ENCODE data around the gene BCR.

Gene BCR

DNA sequence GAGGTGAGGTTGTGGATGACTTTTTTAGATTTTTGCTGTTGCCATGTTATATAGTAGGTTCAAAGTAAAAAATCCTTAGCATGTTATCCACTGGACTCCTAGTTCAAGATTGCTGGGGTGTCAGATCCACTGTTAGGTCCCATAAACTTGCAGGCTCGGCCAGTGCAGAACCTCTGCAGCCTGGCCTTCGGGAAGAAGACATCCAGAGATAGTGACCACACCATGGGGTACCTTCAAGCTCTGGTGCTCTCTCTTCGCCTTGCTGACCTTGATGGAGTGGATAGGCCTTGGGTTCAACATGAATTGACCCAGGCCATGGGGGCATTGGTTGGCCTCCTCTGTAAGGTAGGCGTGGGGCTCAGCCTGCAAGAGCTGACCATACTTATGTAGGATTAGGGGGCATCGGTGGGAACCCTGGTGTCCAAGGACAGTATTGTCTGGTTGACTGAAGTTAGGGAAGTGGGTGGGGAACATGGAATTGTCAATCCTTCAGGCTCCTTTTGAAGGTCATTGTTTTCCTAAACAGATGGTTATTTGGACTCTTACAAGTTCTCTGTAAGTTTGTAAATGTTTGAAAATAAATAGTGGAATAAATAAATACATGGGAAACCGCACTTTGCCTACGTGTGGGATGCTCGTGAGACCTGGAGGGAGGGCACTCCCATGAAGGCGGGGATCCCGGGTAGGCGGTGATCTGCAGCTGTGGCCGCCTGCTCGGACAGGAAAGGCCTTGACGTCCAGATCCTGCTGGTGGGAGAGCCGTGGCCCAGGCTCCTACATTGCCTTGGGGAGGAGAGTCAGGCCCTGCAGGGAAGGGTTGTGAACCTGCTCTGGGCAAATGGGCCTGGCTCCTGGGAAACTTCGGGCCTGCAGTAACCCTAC lies 37.1 kb downstream of the BCR start:
- DNase-seq (ENCODE audit: low read depth), result no peak

DNA sequence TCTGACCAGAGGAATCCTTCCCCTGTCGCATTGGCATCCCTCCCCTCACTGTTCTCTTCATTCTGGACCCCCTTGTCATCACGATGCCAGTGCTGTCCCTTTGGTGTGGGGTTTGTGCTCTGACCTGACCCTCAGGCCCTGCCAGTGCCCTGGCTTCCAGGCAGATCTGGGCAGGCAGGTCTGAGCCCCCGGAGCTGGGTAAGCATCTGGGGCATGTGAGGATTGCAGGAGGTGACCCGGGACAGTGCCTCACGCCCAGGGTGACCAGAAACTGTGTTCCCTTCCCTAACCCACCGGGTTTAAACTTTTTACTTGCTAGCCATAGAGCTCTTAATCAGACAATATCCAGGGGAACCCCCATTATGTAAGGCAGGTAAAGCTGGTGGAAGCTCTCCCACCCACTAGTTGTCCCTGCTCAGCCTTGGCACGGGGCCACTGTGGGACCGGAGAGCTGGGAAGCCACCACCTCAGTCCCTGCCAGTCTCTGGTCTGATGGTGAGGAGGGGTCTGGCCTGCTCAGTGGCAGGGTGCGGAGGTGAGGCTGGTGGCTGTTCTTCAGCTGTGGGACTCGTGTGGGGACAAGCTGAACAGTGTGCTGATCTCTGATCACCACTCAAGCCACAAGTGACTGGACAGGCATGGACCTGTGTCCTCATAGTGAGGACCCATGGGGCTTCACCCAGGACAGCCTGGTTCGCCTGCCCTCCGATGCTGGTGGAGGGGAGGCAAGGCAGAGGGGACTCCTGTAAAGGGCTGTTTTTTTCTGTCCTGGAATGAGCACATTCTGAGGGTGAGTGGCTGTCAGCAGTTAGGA lies 38.0 kb downstream of the BCR start:
- no peak for DNase-seq (ENCODE audit: low read depth)

DNA sequence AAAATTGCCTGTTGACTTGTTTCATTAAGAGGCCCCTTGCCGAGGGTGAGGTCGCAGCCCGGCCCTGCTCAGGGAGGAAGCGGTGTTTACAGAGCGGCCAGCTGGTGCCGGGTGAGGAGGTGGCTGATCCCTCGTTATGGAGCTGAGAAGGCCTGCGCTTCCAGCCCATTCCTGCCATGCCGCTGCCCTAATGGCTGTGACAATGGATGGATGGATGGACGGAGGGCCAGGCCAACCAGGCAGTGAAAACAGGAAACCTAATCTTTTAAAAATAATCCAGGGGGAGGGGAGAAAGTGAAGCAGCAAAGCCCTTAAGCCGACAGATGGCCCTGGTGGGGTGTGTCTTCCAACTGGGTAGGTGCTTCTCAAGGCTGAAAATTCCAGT lies 38.5 kb downstream of the BCR start:
- DNase-seq (ENCODE audit: low read depth), result peak; percentile 31

DNA sequence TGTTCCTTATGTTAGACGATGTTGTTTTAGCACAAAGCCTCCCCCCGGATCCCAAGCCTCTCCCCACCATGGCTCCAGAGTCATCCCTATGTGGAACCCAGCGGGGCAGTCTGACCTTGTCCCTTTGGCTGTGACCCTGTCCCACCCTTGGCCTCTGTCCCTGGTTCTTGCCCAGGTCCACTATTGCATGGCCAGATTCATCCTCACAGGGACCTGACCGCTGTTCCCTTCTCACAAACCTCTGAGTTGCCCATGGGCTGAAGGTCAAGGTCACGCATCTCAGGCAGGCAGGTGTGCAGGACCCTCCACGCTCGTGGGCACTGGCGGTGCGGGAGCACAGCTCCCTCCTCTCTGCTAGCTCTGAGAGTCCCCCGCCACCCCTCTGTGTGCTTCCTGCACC lies 39.0 kb downstream of the BCR start:
- DNase-seq (ENCODE audit: low read depth), result no peak

DNA sequence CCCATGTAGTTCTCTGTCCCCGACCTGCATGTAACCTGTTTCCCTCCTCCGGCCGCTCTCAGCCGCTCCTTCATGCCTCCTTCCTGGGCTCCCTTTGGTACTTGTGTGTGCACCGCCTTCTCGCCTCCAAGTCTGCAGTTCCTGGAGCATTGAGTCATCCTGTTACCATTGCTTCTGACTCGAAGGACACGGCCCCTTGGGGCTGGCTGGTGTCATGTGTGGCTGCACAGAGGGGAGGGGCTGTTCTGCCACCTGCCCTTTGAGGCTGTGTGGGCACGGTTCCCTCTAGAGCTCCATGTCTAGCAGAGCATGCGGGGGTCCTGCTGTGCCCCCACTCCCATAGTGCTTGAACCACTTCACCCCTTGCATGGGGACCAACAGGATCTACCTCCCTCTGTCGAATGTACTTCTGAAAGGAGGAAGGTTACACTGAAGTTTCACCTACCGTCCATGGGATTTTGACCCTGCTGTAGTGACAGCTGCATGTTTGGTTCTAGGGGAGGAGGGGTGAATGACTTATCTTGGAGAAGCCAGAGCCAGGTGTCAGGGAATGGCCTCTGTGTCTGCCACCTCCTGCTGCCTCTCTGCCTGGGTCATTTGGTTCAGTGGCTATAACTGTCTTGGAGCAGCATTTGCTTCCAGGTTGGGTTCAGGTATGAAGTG lies 39.6 kb downstream of the BCR start:
- no peak for DNase-seq (ENCODE audit: low read depth)

DNA sequence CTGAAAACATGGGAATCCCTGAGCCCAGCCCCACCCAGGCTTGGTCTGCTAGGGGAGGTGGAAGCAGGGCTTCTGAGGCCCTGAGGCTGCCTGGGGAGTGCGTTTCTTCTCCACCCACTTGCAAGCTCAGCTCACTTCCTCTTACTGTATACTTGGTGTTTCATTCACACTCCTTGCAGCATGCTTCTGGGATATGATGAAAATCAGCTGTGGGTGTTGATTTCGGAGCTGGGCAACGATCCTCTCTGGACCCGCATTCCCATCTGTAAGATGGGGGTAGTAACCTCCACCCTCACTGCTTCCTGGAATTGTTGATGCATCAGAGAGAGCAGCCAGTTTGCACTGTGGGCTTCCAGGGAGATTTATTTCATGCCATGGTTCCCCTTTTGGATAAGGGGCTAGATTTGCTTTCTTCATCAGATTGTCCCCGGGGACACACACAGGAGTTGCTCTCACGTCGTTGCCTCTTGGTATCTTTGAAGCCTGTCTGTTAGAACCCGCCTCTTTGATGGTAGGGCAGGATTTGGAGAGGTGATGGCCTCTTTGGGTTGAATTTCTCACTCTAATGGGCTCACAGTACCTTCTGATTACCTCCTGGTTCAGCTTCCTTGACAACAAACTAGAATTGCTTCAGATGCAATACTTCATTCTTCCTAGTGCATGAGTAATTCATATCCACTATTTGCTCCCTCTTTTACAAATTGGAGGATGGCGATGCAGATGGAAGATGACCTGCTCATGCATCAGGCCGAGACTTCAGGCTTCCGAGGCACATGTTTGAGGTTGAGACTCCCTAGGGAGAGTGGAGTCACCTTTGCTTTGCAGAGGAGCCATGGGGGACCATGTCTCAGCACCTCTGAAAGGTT lies 40.4 kb downstream of the BCR start:
- peak; percentile 66 for DNase-seq (ENCODE audit: low read depth)

DNA sequence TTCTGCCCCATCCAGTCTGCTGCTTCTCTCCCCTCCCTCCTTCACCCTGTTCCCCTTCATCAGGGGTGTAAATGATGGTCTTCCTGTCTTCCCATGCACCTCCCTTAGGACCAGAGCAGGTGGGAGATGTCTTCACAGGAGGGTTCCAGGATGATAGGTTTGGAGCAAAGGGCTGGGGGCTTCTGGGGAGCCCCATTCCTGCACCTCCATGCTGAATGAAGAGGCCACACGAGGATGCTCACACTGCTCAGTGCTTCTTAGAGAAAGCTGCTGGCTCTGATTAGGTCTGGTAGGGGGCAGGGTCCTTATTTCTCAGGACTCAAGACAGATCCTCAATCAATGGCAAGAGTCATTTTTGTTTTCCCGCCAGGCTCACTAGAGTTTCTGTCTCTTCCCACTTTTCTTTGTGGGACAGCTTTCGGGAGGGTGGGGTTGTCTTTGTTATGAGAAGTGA lies 41.1 kb downstream of the BCR start:
- no peak for DNase-seq (ENCODE audit: low read depth)

DNA sequence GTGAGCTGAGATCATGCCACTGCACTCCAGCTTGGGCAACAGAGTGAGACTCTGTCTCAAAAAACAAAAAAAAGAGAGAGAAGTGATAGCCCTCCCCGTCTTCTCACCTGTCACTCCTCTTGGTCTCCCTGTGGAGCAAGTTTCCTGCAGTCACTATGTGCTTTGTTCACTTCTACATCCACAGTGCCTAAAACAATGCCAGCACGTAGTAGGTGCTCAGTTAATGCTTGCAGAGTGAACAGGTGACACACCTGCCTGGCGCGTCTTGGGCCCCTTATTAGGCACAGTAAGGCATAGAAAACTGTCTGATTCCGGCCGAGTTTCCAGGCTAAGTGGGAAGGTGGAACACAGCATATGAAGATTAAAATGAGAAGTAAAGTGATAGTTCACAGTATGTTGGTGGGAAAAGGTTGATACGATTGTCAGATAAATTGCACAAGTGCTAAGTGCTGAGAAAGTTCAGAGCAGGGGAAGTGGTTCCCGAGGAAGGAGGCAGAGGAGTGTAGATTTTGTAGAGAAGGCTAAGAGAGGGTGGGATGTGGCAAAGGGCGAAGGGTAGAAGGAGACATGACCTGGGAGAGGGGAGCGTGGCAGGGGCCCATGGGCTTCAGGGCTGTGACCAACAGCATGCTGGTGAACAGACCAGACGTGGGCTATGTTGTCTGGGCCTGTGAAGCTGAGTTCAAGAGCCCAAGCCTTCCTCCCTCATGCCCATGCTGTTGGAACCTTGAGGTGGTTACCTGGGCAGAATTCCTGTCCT lies 41.9 kb downstream of the BCR start:
- no peak for DNase-seq (ENCODE audit: low read depth)

DNA sequence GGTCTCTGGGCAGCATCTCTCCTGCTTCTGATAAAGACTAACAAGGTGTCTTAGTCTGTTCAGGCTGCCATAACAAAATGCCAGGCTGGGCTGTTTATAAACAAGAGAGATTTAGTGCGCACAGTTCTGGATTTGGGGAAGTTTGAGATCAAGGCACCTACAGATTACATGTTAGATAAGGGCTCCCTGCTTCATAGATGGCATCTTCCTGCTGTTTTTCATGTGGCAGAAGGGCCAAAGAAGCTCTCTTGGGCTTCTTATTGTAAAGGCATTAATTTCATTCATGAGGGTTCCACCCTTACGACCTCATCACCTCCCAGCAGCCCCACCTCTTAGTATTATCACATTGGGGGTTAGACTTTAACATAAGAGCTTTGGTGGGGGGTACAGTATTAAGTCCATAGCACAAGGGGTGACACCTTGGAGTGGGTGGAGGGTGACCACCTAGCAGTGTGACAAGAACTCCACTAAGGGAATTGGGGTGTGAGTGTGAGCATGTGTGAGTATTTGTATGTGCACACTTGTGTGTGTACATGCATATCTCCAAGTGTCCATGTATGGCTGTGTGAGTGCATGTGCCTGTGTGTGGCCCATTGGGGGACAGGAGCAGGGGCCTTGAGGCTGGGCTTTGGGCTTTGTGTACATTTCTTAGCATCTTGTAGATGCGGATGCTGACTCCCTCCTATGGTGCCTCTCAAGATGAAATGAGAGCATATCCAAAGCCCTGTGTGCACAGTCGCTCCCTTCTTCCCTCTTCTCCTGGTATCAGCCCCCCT lies 42.7 kb downstream of the BCR start:
- DNase-seq (ENCODE audit: low read depth), result no peak

DNA sequence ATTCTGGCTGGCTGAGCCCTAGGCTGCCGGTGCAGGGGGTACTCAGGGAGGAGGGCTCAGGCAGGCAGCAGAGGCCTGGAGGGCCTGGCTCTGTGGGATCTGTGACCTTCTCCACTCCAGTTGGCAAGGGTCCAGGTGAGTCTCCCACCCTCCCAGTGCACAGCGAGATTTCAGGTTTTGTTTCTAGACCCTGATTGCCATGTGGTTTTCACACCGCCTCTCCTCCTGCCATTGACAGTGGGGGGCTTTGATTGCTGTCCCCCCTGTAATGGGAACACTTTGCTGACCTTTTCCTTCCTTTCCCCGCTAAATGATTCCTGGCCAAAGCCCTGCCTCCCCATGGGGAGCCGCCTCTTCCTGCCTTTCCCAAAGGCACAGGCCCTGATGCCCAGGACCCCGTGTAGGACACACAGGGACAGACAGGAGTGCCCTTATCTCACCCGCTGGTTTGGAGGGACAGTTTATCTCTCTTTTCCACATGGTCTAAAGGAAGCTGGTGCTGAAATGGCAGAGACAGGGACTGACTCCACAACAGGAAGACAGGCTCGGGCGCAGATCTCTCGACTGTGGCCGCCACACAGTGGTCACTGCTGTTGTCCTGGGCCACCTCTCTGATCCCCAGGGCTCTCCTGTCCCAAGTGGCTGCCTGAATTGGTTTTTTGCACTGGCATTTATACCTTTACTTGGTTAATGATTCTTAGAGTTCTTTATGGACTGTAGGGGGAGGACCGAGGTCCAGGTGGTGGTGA lies 43.4 kb downstream of the BCR start:
- DNase-seq (ENCODE audit: low read depth), result no peak

DNA sequence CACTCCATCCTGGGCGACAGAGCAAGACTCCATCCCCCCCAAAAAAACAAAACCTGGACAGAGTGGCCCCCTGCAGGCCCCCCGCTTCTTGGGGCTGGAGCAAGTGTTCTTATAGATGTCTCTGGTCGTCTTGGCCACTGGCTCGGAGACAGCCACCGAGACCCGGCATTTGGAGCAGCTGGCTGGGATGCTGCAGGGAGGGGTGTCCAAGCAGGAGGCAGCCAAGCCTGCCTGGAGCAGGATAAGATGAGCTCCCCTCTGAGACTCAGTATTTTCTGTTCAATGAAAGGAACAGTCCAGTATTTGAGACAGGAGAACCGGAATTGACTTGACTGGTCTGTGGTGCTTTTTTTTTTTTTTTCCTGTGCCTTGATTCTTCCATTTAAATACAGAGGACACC lies 44.5 kb downstream of the BCR start:
- DNase-seq (ENCODE audit: low read depth), result no peak

DNA sequence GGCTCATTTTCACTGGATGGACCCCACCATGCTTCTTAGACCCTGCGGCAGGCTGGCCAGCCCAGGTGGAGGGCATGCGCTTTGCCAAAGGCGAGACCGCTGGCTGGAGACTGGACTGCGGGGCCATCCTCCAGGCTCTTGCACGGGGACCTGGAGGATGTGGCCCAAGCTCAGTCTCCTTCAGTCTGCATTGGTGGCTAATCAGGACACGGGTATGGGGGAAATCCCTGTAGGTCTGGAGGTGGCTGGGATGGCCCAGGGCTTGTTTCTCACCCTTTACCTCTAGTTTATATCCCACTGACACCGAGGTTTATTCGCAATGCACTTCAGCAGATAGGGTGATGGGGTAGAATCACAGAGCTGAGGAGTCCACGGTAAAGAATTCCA lies 45.0 kb downstream of the BCR start:
- no peak for DNase-seq (ENCODE audit: low read depth)

DNA sequence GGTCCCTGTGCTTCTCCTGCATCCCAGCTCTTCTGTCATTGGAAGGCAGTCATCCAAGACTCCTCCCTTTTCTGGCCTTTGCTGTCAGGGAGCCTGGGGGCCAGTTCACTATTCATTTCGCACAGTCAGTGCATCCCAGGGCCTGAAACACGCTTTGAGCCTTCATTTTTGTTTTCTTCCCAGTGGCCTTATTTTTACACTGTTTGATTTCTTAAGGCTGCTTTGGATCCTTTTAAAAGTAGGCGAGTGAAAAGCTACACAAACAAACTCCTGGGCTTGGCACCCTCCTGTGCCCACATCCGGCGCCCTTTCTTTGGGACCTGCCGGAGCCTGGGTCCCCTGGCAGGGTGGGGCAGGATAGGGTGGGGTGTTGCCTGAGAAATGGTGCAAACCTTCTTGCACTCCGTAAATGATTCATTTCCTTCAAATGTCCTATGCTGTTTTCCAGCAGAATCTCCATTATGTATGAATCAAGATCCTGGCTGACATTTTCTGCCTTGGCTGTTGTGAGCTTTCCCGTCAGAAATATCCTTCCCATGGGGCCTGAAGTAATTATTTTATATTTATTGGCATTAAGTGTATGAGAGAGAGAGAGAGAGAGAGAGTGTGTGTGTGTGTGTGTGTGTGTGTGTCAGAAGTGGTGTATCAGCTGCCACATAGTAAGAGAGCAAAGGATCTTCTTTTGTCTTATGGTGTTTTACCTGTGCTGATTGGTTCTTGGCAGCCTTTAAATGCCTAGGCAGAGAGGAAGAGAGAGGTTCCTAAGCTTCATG lies 45.6 kb downstream of the BCR start:
- DNase-seq (ENCODE audit: low read depth), result peak; percentile 74

DNA sequence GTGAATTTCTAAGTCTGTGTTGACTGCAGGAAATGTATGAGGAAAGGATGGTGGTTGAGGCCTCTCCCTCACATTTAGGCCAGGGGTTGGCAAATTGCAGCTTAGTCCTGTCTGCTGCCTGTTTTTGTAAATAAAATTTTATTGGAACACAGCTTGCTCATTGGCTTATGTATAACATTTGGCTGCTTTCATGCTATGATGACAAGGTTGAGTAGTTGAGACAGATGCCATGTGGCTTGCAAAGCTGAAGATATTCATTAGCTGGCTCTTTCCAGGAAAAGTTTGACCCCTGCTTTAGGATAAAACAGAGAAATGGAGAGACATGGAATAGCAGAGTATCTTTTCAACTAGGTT lies 46.2 kb downstream of the BCR start:
- DNase-seq (ENCODE audit: low read depth), result peak; percentile 50

DNA sequence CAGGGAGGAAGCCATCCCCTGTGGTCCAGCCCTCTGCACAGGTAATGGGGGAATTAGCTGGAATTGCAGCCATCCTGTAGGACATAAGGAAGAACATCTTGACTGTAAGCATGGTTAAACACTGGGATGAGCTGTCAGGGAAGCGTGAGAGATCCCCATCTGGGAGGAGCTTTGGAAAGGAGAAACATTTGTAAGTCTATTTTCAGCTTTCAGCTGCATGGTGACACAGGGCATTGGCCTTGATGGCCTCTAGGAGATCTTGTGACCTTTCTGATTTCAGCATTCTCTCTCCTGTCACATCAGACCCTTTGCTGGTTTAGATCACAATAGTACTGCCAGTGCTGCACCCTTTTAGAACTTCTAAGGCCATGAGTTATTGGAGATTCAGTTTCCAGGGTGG lies 47.1 kb downstream of the BCR start:
- DNase-seq (ENCODE audit: low read depth), result no peak

DNA sequence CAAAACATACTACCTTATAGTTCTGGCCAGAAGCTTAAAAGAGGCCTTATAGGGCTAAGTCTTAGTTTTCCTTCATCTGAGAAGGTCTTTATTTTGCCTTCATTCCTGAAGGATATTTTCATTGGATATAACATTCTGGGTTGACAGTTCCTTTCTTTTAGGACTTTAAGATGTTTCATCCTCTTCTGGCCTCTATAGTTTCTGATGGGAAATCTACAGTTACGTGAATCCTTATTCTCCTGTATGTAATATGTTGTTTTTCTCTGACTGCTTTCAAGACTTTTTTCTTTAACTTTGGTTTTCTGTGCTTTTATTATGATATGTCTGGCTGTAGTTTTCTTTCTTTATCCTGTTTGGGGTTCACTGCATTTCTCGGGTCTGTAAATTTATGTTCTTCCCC lies 48.2 kb downstream of the BCR start:
- DNase-seq (ENCODE audit: low read depth), result no peak

DNA sequence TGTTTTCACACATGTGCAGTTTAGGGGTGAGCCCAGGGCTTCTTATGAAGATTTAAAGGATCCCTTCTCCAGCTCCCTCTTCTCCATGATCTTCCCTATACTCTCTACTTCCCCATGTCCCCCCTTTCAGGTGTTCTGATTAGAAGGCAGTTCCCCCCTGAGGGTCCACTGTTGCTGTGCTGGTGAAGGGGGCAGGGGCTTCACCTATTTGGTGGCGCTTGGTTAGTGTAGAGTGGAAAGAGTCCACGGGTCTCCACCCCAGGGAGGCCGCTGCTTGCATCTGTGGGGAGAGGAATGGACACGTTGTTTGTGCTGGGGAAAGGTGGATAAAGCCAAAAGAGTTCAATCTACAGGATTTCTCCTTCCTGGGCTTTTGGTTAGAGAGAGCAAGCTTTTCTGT lies 49.3 kb downstream of the BCR start:
- DNase-seq (ENCODE audit: low read depth), result no peak

DNA sequence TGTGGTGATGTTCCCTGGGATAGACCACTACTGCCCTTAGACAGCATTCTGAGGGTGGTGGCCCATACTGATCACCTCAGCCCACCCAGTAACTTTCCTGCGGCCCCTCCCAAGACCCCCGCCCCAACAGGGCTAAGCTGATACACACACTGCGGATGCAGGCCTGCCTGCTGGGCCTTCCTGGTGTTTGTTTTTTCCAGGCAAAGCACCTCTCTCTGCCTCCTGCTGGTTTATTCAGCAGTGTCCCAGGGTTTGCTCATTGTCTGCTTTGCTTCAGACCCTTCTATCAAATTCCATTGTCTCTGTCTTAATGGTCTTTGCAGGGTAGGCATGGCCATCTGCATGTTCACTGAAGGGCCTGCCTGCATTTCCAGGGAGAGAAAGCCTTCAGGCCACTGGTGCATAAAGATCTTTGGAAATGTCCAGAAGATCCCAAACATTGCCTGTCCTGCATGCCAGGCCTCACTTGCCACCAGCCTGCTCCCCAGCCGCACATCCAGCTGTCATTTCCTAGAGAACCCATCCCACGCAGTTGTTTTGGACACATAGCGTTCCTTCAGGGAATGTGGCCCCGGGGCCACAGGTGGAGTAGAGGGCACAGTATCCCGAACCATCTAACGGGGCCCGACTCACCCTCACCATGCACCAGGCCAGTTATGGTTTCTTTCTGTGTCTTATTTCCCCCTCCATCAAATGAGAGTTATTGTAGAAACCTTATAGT lies 50.2 kb downstream of the BCR start:
- no peak for DNase-seq (ENCODE audit: low read depth)

Data from fibroblast of gingiva (primary cell).